HepG2 (cell line): ENCODE data around the gene EXOC6B. TPM values are rescaled to one million over a fixed set of nuclear protein-coding genes. Genes with fewer than 3 reads are reported as not detected.

Experiments
- ATAC-seq: fragments of 200-7000 bp; cut with Tn5 transposase; 3 replicates; pipeline ENCODE4 v1.9.1; 2020; ENCODE audit warnings: mild to moderate bottlenecking, moderate library complexity
- BruUV-seq: library from RNA; stranded (reverse); fragments of 400-500 nt; replicated peaks from 2 replicates; lab custom pipeline; 2021; lab: Mats Ljungman, UMichigan
- CTCF ChIA-PET: fragments of 300-600 bp; formaldehyde crosslinking; extraction: SDS; loops from one replicate; lab custom pipeline; 2021; ENCODE audit warnings: low total read pairs, inconsistent platforms, low intra/inter-chr PET ratio; lab: Yijun Ruan, JAX
- POLR2A ChIA-PET: fragments of 350-600 bp; sonication (Branson Sonifier 250); formaldehyde crosslinking; loops from one replicate; lab custom pipeline; 2020; ENCODE audit warnings: antibody characterized with exemption, inconsistent platforms; lab: Yijun Ruan, JAX
- DNase-seq: peaks from one replicate; pipeline ENCODE4 v3.0.0-alpha.2; 2015; ENCODE audit warnings: low spot score
- FAIRE-seq: peaks from 3 replicates; lab custom pipeline; 2011; peaks lifted over from hg19 to GRCh38; lab: Jason Lieb, UNC
- H2AFZ ChIP-seq: one replicate; pipeline ENCODE4 v1.6.1; 2011; ENCODE audit warnings: low read length, inconsistent platforms
- H3K27ac ChIP-seq: fragments of 300-600 bp; 3 replicates; pipeline ENCODE4 v1.8.0; 2011; ENCODE audit warnings: mixed run types, mild to moderate bottlenecking, mixed read lengths, low read length, inconsistent platforms; ENCODE audit not compliant: insufficient read depth; ENCODE audit errors: extremely low read length
- H3K27me3 ChIP-seq, 2 experiments: fragments of 200-600 bp in 1 of 2; 2 replicates in 1 of 2; 3 replicates in 1 of 2; pipeline versions ENCODE4 v1.6.0 to v1.8.0; 2011; ENCODE audit warnings: low read length in 2 of 2, mild to moderate bottlenecking in 2 of 2, moderate library complexity in 2 of 2, inconsistent platforms in 1 of 2; ENCODE audit not compliant: insufficient read depth in 2 of 2, control insufficient read depth in 1 of 2
- H3K36me3 ChIP-seq, 2 experiments: fragments of 200-600 bp in 1 of 2; replicated peaks in 1 of 2; 2 replicates in 1 of 2; 3 replicates in 1 of 2; pipeline versions ENCODE4 v1.5.1 to v1.8.0; 2011; ENCODE audit warnings: low read length in 2 of 2, inconsistent platforms in 1 of 2; ENCODE audit not compliant: insufficient read depth in 2 of 2, control insufficient read depth in 1 of 2
- H3K4me1 ChIP-seq: 2 replicates; pipeline ENCODE4 v1.5.1; 2012; ENCODE audit warnings: low read length, inconsistent platforms; ENCODE audit not compliant: insufficient read depth
- H3K4me2 ChIP-seq: 2 replicates; pipeline ENCODE4 v1.6.0; 2011; ENCODE audit warnings: low read depth, low read length, inconsistent platforms
- H3K4me3 ChIP-seq, 3 experiments: fragments of 200-600 bp in 1 of 3; sonication (generic), shearing (Covaris generic) in 1 of 3; replicated peaks in 1 of 3; 2 replicates each; pipeline ENCODE4 v1.5.1; 2011 to 2016; ENCODE audit warnings: low read length in 3 of 3, inconsistent platforms in 2 of 3, low read depth in 2 of 3, mild to moderate bottlenecking in 2 of 3, control low read depth in 1 of 3, mixed read lengths in 1 of 3; ENCODE audit not compliant: insufficient read depth in 1 of 3
- H3K79me2 ChIP-seq: one replicate; pipeline ENCODE4 v1.6.1; 2011; ENCODE audit warnings: low read length, inconsistent platforms; ENCODE audit not compliant: insufficient read depth
- H3K9ac ChIP-seq: 2 replicates; pipeline ENCODE4 v1.6.0; 2011; ENCODE audit warnings: mild to moderate bottlenecking, low read depth, low read length, inconsistent platforms; ENCODE audit not compliant: insufficient read depth
- H3K9me3 ChIP-seq: 2 replicates; pipeline ENCODE4 v1.5.1; 2012; ENCODE audit warnings: mild to moderate bottlenecking, low read length
- H4K20me1 ChIP-seq: 2 replicates; pipeline ENCODE4 v1.6.0; 2011; ENCODE audit warnings: inconsistent platforms, mild to moderate bottlenecking, low read length, moderate library complexity; ENCODE audit not compliant: insufficient read depth
- BRCA1 ChIP-seq: sonication (generic); formaldehyde crosslinking; IDR thresholded peaks from 2 replicates; pipeline ENCODE4 v1.4.0; 2020; ENCODE audit warnings: missing genetic modification reagents
- GATAD1 ChIP-seq: IDR thresholded peaks from 2 replicates; pipeline ENCODE4 v1.6.1; 2016; ENCODE audit warnings: missing genetic modification reagents, missing compliant biosample characterization
- HOXA5 ChIP-seq: sonication (generic); formaldehyde crosslinking; IDR thresholded peaks from 2 replicates; pipeline ENCODE4 v1.4.0; 2020; ENCODE audit warnings: missing genetic modification reagents
- PAF1 ChIP-seq: IDR thresholded peaks from 2 replicates; pipeline ENCODE4 v1.6.1; 2016; ENCODE audit warnings: missing genetic modification reagents, missing compliant biosample characterization
- RBM22 ChIP-seq: fragments of 200-400 bp; formaldehyde crosslinking; optimal IDR thresholded peaks from 2 replicates; pipeline ENCODE3; 2017; ENCODE audit warnings: mild to moderate bottlenecking, low read length, moderate library complexity
- SMAD3 ChIP-seq: sonication (generic); formaldehyde crosslinking; IDR thresholded peaks from 2 replicates; pipeline ENCODE4 v1.4.0; 2020; ENCODE audit warnings: missing genetic modification reagents
- SNAPC2 ChIP-seq: sonication (generic); formaldehyde crosslinking; IDR thresholded peaks from 2 replicates; pipeline ENCODE4 v1.8.1; 2022; ENCODE audit warnings: mild to moderate bottlenecking, missing genetic modification reagents
- ZFAT ChIP-seq: sonication (generic); formaldehyde crosslinking; conservative IDR thresholded peaks from 2 replicates; pipeline ENCODE4 v1.8.1; 2023; ENCODE audit warnings: missing genetic modification reagents, inconsistent platforms
- ZNF10 ChIP-seq: sonication (generic); formaldehyde crosslinking; IDR thresholded peaks from 2 replicates; pipeline ENCODE4 v1.4.0; 2020; ENCODE audit warnings: mild to moderate bottlenecking, low read depth, missing genetic modification reagents, borderline replicate concordance
- WGBS: methylation state at CpG from one replicate; pipeline ENCODE4 v1.1.6; 2017; ENCODE audit warnings: low lambda C conversion rate; 5-methylcytosine and 5-hydroxymethylcytosine counted together
- in situ Hi-C: cut with HindIII; loops from 2 replicates; pipeline ENCODE4 v1.10.0; 2017; ENCODE audit warnings: low pct_unique_long_range_greater_than_20kb; ENCODE audit not compliant: extremely low pct_ligation_motif_present
- intact Hi-C: fragments of 100-400 bp; cut with micrococcal nuclease; formaldehyde crosslinking; loops from one replicate; pipeline ENCODE4 v1.10.0; 2022; ENCODE audit not compliant: unreplicated experiment
- polyA plus RNA-seq, 8 experiments: library from polyadenylated mRNA; depleted of rRNA in 3 of 8; stranded (reverse) in 7 of 8; unstranded in 1 of 8; fragments of >200 nt; fragmentation: Illumina TruSeq in 4 of 8; extraction: Trizol in 4 of 8; gene quantifications; 2 replicates each; pipeline versions ENCODE4 v1.2.1 to v1.2.3, GENCODE V29; 2011 to 2016; ENCODE audit warnings: low read depth in 4 of 8, missing spikeins in 1 of 8, mixed read lengths in 1 of 8; ENCODE audit not compliant: insufficient read depth in 1 of 8
- total RNA-seq, 5 experiments: library from RNA; depleted of rRNA; stranded (reverse); fragments of >200 nt; fragmentation: Illumina TruSeq; extraction: Trizol; gene quantifications; 2 replicates each; pipeline ENCODE4 v1.2.3, GENCODE V29; 2016; ENCODE audit warnings: low read depth in 1 of 5
- TF ChIP-seq, protein P1 (sequence below): sonication (generic); formaldehyde crosslinking; IDR thresholded peaks from 2 replicates; pipeline ENCODE4 v1.5.1; 2020; ENCODE audit warnings: mild to moderate bottlenecking, moderate library complexity, missing genetic modification reagents
- TF ChIP-seq, protein P2 (sequence below): sonication (generic); formaldehyde crosslinking; IDR thresholded peaks from 2 replicates; pipeline ENCODE4 v1.4.0; 2020; ENCODE audit warnings: missing genetic modification reagents, borderline replicate concordance
- TF ChIP-seq, protein P3 (sequence below): sonication (generic); formaldehyde crosslinking; IDR thresholded peaks from 2 replicates; pipeline ENCODE4 v1.5.0; 2020; ENCODE audit warnings: mild to moderate bottlenecking, missing genetic modification reagents
- TF ChIP-seq, protein P4 (sequence below): sonication (generic); formaldehyde crosslinking; IDR thresholded peaks from 2 replicates; pipeline ENCODE4 v1.5.1; 2020; ENCODE audit warnings: missing genetic modification reagents, mild to moderate bottlenecking, borderline replicate concordance
- TF ChIP-seq, protein P5 (sequence below): sonication (generic); formaldehyde crosslinking; IDR thresholded peaks from 2 replicates; pipeline ENCODE4 v1.4.0; 2020; ENCODE audit warnings: missing genetic modification reagents
- TF ChIP-seq, protein P6 (sequence below): sonication (generic); formaldehyde crosslinking; IDR thresholded peaks from 2 replicates; pipeline ENCODE4 v1.8.1; 2023; ENCODE audit warnings: mild to moderate bottlenecking, missing genetic modification reagents

The EXOC6B gene
- total and polyA plus RNA-seq, 2 of the 13 experiments (the other 11 are each of a cell fraction or from before 2014, with no cell fraction given), result 9.1 to 15.9 TPM

DNA sequence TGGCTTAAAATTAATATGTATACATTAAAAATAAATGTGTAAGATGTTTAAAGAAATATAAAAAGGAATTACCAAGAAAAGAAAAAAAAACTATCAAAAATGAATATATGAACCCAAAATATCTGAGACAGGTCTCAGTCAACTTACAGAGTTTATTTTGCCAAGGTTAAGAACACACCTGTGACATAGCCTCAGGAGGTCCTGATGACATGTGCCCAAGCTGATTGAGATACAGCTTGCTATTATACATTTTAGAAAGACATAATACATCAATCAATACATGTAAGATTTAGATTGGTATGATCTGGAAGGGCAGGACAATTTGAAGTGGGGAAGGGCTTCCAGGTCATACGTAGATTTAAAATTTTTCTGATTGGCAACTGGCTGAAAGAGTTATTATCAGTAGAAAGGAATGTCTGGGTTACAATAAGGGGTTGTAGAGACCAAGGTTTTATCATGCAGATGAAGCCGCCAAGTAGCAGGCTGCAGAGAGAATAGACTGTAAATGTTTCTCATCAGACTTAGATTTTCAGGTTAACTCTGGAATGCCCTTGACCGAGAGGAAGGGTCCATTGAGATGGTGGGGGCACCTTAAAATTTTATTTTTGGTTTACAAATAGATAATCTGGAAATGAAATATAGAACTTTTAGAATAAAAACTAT is 74.7 kb downstream of the EXOC6B start (continued):
- TF ChIP-seq, protein P1, sequence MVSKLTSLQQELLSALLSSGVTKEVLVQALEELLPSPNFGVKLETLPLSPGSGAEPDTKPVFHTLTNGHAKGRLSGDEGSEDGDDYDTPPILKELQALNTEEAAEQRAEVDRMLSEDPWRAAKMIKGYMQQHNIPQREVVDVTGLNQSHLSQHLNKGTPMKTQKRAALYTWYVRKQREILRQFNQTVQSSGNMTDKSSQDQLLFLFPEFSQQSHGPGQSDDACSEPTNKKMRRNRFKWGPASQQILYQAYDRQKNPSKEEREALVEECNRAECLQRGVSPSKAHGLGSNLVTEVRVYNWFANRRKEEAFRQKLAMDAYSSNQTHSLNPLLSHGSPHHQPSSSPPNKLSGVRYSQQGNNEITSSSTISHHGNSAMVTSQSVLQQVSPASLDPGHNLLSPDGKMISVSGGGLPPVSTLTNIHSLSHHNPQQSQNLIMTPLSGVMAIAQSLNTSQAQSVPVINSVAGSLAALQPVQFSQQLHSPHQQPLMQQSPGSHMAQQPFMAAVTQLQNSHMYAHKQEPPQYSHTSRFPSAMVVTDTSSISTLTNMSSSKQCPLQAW (CRISPR knock-in tag), result no peak
- no peak for TF ChIP-seq HOXA5 (CRISPR knock-in tag)
- no peak for TF ChIP-seq GATAD1 (CRISPR knock-in tag)
- TF ChIP-seq ZFAT, result no peak
- TF ChIP-seq, protein P2, sequence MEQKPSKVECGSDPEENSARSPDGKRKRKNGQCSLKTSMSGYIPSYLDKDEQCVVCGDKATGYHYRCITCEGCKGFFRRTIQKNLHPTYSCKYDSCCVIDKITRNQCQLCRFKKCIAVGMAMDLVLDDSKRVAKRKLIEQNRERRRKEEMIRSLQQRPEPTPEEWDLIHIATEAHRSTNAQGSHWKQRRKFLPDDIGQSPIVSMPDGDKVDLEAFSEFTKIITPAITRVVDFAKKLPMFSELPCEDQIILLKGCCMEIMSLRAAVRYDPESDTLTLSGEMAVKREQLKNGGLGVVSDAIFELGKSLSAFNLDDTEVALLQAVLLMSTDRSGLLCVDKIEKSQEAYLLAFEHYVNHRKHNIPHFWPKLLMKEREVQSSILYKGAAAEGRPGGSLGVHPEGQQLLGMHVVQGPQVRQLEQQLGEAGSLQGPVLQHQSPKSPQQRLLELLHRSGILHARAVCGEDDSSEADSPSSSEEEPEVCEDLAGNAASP (CRISPR knock-in tag), result no peak
- TF ChIP-seq SMAD3 (CRISPR knock-in tag), result no peak

DNA sequence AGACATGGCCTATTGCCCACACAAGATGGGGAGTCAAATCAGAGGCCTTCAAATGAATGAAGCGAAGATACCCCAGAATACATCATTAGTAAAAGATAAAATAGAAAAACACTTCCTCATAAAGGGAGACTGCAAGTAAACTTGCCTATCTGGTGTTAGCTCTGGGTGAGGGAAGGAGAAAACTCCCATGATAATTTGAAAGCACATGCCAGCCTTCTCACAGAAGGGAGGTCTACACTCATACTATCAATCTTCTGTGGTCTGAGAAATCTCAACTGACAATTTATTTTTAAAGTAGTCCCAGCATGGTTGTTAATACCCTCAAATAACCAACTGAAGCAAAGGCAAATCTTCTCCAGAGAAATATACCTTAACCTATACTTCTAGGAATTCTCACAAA is 75.4 kb downstream of the EXOC6B start:
- CTCF ChIA-PET, result no interaction called here
- Histone ChIP-seq H3K4me3 (no peak overlapping the region), H3K9ac (no peak overlapping the region), H3K4me2 (no peak overlapping the region), H4K20me1 (no peaks in the 10 kb centered on the region), H3K27ac (no peak overlapping the region), H2AFZ (no peak overlapping the region)
- no peak for FAIRE-seq
- WGBS, result 98% methylated on average over 1 of the region's 1 CpG
- intact Hi-C loops (no loop called here), in situ Hi-C loops (no loop called here)
- ATAC-seq, result no peak
- TF ChIP-seq, protein P3, sequence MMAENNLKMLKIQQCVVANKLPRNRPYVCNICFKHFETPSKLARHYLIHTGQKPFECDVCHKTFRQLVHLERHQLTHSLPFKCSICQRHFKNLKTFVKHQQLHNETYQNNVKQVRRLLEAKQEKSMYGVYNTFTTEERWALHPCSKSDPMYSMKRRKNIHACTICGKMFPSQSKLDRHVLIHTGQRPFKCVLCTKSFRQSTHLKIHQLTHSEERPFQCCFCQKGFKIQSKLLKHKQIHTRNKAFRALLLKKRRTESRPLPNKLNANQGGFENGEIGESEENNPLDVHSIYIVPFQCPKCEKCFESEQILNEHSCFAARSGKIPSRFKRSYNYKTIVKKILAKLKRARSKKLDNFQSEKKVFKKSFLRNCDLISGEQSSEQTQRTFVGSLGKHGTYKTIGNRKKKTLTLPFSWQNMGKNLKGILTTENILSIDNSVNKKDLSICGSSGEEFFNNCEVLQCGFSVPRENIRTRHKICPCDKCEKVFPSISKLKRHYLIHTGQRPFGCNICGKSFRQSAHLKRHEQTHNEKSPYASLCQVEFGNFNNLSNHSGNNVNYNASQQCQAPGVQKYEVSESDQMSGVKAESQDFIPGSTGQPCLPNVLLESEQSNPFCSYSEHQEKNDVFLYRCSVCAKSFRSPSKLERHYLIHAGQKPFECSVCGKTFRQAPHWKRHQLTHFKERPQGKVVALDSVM (CRISPR knock-in tag), result no peak
- TF ChIP-seq RBM22 (no peak), ZNF10 (CRISPR knock-in tag) (no peak), BRCA1 (CRISPR knock-in tag) (no peak), SNAPC2 (no peak), PAF1 (no peak)
- TF ChIP-seq, protein P4, sequence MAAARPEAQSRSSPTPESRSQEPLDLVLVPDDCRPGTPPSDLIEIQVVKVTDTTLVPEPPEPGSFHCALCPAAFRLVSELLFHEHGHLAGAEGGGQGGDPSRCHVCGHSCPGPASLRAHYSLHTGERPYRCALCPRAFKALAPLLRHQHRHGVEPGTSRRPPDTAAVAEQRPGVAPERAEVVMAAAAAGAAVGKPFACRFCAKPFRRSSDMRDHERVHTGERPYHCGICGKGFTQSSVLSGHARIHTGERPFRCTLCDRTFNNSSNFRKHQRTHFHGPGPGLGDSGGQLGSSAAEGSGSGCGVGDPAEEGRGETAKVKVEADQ (CRISPR knock-in tag), result no peak
- TF ChIP-seq, protein P5, sequence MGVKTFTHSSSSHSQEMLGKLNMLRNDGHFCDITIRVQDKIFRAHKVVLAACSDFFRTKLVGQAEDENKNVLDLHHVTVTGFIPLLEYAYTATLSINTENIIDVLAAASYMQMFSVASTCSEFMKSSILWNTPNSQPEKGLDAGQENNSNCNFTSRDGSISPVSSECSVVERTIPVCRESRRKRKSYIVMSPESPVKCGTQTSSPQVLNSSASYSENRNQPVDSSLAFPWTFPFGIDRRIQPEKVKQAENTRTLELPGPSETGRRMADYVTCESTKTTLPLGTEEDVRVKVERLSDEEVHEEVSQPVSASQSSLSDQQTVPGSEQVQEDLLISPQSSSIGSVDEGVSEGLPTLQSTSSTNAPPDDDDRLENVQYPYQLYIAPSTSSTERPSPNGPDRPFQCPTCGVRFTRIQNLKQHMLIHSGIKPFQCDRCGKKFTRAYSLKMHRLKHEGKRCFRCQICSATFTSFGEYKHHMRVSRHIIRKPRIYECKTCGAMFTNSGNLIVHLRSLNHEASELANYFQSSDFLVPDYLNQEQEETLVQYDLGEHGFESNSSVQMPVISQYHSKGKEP, result no peak
- TF ChIP-seq, protein P6, sequence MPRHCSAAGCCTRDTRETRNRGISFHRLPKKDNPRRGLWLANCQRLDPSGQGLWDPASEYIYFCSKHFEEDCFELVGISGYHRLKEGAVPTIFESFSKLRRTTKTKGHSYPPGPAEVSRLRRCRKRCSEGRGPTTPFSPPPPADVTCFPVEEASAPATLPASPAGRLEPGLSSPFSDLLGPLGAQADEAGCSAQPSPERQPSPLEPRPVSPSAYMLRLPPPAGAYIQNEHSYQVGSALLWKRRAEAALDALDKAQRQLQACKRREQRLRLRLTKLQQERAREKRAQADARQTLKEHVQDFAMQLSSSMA (CRISPR knock-in tag), result no peak
- TF ChIP-seq, all 625 proteins: peak for 0
- Histone ChIP-seq H3K79me2 (no peaks in the 10 kb centered on the region), H3K36me3 (no peaks in the 10 kb centered on the region), H3K9me3 (no peaks in the 10 kb centered on the region), H3K27me3 (no peaks in the 10 kb centered on the region), H3K4me1 (peaks cover 28% of the 10 kb centered on the region)
- no peak for DNase-seq
- POLR2A ChIA-PET, result no interaction called here
- BruUV-seq, result no TSS peak
